H1 (cell line): Measurements from ENCODE around the gene KCNMA1.

Source experiments
- CTCF ChIP-seq, 3 experiments: IDR thresholded peaks; 1 replicate in 2 of 3; 2 replicates in 1 of 3; pipeline versions ENCODE4 v1.5.1 to v1.6.1; 2011; ENCODE audit warnings: low read length in 3 of 3, mild to moderate bottlenecking in 3 of 3, inconsistent platforms in 2 of 3, low read depth in 1 of 3, moderate library complexity in 1 of 3; ENCODE audit not compliant: insufficient read depth in 1 of 3; ENCODE audit errors: control extremely low read depth in 1 of 3
- E2F6 ChIP-seq: IDR thresholded peaks from 2 replicates; pipeline ENCODE4 v1.6.1; 2012; ENCODE audit warnings: inconsistent platforms
- EGR1 ChIP-seq: IDR thresholded peaks from 2 replicates; pipeline ENCODE4 v1.6.1; 2011; ENCODE audit warnings: low read depth, low read length, borderline replicate concordance
- HDAC6 ChIP-seq: IDR thresholded peaks from one replicate; pipeline ENCODE4 v1.7.1; 2012; ENCODE audit warnings: low read depth, mild to moderate bottlenecking, inconsistent platforms, low read length, moderate library complexity
- PHF8 ChIP-seq: fragments of 200-600 bp; sonication (generic); conservative IDR thresholded peaks from 2 replicates; pipeline ENCODE4 v1.7.1; 2012; ENCODE audit warnings: low read depth, mild to moderate bottlenecking, inconsistent platforms, low read length, moderate library complexity
- POLR2A ChIP-seq, 2 experiments: IDR thresholded peaks; 1 replicate in 1 of 2; 2 replicates in 1 of 2; pipeline ENCODE4 v1.6.1; 2011; ENCODE audit warnings: low read depth in 2 of 2, low read length in 2 of 2, mild to moderate bottlenecking in 2 of 2; ENCODE audit errors: control extremely low read depth in 1 of 2
- RAD21 ChIP-seq, 2 experiments: IDR thresholded peaks in 1 of 2; conservative IDR thresholded peaks in 1 of 2; 2 replicates each; pipeline ENCODE4 v1.6.1; 2011; ENCODE audit warnings: low read depth in 2 of 2, low read length in 2 of 2, improper control_type of control experiment in 1 of 2, inconsistent platforms in 1 of 2, mild to moderate bottlenecking in 1 of 2, moderate library complexity in 1 of 2
- TAF1 ChIP-seq: IDR thresholded peaks from 2 replicates; pipeline ENCODE4 v1.6.1; 2011; ENCODE audit warnings: mild to moderate bottlenecking, low read depth, low read length
- TF ChIP-seq, protein P1 (sequence below): IDR thresholded peaks from 2 replicates; pipeline ENCODE4 v1.6.1; 2012; ENCODE audit warnings: inconsistent platforms

- TF ChIP-seq CTCF (IDR thresholded peaks at IDR 0.05; ENCODE audit: control extremely low read depth in 1 of 3, insufficient read depth in 1 of 3, low read depth in 1 of 3, low read length in 3 of 3) (no peak), POLR2A (IDR thresholded peaks at IDR 0.05; ENCODE audit: control extremely low read depth in 1 of 2, low read depth in 2 of 2, low read length in 2 of 2) (no peak), E2F6 (no peak), PHF8 (no peak), TAF1 (no peak), RAD21 (IDR thresholded peaks at IDR 0.05 in 1 of 2, conservative IDR thresholded peaks at IDR 0.05 in 1 of 2; ENCODE audit: low read depth in 2 of 2, low read length in 2 of 2) (no peak), HDAC6 (no peak), EGR1 (no peak)
- TF ChIP-seq, protein P1, sequence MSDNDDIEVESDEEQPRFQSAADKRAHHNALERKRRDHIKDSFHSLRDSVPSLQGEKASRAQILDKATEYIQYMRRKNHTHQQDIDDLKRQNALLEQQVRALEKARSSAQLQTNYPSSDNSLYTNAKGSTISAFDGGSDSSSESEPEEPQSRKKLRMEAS, result no peak
These were observed 29.3 kb downstream of the KCNMA1 start for GRCh38 chr10:77608281-77608680.
